NCI-H69 (cell line): ENCODE measurements around the gene DEDD2.
A peak's percentile ranks its signal among the peaks of the same experiment; 100 is the strongest.

Experiments
- DNase-seq: peaks from one replicate; lab custom pipeline; 2025; lab: John Stamatoyannopoulos, UW

Gene DEDD2

DNA sequence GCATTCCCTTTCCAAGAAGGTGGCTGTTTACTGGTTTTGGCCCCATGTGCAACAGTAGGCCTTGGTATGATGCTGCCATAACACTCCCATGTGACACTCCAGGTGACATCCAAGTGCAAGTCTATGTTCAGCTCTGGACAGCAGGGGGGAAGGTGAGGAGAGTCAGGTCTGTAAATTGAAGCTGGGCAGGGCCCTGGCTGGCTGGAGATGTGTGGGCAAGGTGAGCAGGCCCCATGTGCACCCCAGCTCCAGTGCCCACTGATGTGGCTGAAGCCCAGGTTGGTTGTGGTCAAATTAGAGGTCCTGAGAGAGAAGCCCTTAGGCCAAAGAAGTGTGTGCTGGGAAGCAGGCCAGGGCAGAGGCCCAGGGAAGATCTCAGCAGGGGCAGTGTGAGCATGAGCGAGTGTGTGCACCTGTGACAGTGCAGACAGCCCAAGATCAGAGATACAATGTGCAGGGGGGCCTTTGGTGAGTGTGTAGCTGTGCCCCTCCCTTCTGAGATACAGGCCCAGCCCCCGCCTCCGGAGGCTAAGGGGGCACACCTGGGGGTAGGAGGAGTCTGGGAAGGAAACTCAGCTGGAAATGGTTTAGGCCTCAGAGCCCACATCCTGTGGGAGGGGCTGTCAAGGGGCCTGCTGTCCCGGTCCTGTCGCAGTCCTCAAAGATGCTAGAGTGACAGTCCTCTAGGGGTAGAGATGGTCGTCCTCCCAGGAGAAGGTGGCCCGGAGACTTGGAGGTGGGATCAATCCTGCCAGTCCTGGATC is 18.6 kb downstream of the DEDD2 start:
- no peak for DNase-seq

DNA sequence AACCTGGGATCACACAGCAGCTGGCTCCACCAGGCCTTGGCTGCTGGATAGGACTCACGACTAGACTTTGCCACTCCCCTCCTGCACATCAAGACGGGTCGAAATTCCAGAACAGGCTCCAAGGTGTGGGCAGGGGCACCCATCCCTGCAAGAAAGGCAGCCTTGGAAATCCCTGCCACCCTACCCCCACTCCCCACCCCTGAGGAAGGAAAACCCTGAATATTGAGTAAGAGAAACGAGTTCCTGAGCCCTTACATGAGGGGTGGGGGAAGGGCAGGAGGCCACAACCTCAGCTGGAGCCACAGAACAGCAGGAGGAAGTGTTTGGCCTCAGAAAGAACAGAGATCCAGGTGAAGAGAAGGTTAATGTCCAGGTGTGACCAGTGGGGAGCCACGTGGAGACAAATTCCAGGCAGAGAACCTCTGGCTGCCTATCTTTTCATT is 20.1 kb downstream of the DEDD2 start:
- no peak for DNase-seq

DNA sequence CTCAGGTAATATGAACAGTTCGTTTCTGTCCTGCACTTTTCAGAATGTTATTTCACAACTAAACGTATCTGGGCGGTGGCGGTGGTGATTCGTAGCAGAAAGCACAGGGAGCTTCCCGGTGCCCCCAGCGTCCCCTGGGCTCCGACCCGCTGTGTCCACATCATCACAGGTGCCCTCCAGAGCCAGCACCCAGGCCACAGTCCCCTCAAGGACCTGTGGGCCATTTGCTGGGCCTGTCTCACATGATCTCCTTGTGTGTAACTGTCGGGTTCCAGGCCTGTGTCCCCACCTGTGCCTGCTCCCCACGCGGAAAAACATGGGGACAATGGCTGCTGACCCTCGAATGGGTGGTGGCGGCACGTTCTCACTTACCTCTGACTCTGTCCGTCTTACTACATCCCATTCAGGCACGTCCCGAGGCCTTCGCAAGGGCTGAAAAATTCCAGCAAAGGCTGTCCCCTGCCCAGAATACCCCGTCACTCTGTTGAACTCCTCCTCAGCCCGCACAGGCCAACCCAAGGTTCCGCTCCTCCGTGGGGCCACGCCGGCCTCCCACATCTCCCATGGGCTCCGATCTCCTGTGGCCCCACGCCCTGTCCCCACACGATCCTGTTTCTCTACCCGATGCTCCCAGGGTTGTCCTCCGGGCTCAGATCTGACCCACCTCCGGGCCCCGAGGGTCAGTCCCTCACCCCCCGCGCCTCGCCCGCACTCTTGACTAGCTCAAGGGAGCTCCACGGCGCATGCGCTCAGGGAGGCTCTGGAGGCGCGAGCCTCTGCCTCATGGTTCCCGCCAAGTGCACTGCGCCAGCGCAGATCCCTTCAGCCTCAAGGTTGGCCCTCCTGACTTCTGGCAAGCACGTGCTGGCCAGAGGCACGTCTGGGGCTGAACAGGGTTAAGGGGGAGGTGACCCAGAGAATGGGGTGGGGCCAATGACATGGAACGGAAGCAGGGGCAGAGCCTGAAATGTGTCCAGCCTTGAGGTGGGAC is 21.2 kb downstream of the DEDD2 start:
- DNase-seq: no peak

DNA sequence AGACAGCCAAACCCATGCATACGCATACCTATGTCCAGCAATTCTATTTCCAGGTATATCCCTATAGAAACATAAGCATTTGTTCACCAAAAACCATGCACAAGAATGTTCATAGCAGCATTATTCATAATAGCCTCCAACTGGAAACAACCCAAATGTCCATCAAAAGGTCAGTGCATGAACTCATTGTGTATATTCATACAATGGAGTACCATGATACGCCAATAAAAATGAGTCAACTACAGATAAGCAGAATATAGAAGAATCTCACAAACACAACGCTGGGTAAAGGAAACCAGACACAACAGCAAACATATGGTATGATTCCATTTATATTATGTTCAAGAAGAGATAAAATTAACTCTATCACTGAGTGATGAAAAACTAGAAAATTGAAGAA is 23.8 kb downstream of the DEDD2 start:
- DNase-seq: no peak

DNA sequence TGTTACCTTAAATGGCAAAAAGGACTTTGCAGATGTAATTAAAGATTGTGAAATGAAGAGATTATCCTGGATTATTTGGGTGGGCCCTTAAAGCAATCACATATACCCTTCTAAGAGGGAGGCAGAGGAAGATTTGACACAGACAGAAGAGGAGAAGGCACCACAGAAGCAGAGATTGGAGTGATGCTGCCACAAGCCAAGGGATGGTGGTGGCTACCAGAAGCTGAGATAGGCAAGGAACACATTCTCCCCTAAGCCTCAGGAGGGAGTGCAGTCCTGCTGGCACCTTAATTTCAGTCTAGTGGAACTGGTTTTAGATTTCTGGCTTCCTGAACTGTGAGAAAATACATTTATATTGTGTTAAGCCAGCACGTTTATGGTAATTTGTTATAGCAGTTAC is 24.2 kb downstream of the DEDD2 start:
- no peak for DNase-seq

DNA sequence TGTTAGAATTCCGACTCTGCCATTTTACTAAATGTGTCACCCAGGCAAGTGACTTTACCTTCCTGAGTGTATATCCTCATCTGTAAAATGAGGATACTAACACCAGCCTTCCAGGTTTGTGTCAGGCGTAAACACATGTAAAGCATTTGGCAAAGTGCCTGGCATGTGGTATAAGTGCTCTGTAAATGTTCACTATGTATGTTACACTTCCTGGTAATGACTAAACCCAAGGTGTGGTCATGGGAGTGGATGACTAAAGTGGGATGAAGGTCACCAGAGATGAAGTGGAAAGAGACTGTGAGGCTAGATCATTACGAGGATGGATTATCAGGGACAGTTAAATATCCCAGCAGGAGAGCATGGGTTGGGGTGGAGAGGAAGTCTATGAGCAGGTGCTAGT is 25.6 kb downstream of the DEDD2 start:
- peak; percentile 84 for DNase-seq

DNA sequence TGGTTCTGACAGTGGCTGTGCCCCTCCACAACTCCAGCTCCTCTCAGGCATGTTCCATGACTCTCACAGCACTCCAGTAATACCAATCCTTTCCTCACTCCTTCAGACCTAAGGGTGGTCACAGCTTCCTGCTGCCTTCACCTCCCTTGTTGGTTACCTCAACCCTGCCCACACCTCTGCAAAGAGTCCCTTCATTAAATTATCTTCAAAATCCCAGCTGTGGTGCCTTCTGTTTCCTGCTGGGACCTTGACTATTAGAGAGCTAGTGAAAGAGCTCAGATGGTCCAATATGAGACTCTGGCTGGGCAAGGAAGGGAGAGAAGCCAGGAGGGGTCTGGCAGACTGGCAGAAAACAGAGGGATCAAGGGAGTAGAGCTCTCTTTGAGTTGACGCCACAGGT is 26.1 kb downstream of the DEDD2 start:
- peak; percentile 49 for DNase-seq

DNA sequence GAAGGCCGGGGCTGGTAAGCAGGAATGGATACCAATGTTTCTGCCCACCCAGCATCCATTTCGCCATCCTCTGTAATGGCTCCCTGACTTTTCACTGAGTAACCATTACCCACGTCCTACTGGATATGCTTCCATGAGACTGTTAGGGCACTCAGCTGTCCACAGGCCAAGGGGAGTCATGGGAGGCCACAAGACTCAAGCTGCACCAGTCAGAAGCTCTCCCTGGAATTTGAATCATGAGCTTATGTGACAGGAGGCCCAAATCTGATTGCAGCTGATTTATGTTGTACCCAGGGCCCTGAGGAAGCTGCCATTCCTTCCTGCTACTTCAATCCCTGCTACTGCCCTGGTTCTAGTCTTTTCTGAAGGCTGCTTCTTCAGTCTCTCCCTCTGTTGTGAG is 28.3 kb downstream of the DEDD2 start:
- no peak for DNase-seq

DNA sequence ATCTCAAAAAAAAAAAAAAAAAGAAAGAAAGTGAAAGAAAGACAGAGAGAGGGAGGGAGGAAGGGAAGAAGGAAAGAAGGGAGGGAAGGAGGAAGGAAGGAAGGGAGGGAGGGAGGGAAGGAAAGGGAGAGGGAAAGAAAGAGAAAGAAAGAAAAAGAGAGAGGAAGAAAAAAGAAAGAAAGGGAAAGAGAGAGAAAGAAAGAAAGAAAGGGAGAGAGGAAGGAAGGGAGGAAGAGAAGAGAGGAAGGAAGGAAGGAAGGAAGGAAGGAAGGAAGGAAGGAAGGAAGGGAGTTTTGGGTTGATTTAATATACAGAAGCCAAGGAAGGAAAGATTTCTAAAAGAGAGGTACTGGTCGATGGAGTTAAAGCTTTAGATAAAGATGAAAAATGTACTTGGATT is 28.8 kb downstream of the DEDD2 start:
- DNase-seq: no peak

DNA sequence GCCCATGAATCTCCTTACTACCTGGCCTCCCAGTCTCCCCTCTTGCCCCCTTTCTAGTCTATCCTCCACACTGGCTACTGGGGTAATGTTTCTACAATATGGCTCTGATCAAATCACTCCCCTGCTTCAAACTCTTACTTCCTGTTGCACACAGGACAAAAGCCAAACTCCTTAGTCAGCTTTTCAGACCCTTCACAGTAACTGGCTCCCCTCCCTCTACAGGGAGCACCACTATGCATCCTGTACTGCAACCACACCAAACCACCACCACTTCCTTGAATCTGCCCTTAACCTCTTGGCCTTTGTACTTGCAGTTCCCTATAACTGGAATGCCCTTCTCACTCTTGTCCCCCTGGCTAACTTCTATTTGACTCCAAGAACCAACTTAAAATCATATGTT is 32.2 kb downstream of the DEDD2 start:
- no peak for DNase-seq

DNA sequence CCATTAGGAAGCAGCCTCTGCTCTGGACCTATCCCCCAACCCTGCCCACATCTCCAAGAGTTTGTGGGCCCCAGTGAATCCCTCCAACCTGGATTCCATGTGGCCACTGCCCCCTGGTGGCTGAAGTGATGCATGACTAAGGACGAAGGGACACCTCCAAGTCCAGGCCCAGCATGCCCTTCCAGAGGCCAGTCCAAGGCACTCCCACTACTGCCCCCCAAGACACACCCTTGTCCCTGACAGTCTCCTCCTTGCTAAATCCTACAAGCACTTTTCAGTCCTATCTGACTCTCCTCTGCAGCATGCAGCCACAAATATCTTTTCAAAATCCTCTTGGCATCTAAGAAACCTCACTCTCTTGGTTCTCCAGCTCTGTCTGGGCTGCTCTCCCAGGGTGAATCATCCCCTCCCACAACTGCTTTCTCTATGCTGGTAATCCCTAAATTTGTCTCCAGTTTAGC is 33.0 kb downstream of the DEDD2 start:
- peak; percentile 81 for DNase-seq

DNA sequence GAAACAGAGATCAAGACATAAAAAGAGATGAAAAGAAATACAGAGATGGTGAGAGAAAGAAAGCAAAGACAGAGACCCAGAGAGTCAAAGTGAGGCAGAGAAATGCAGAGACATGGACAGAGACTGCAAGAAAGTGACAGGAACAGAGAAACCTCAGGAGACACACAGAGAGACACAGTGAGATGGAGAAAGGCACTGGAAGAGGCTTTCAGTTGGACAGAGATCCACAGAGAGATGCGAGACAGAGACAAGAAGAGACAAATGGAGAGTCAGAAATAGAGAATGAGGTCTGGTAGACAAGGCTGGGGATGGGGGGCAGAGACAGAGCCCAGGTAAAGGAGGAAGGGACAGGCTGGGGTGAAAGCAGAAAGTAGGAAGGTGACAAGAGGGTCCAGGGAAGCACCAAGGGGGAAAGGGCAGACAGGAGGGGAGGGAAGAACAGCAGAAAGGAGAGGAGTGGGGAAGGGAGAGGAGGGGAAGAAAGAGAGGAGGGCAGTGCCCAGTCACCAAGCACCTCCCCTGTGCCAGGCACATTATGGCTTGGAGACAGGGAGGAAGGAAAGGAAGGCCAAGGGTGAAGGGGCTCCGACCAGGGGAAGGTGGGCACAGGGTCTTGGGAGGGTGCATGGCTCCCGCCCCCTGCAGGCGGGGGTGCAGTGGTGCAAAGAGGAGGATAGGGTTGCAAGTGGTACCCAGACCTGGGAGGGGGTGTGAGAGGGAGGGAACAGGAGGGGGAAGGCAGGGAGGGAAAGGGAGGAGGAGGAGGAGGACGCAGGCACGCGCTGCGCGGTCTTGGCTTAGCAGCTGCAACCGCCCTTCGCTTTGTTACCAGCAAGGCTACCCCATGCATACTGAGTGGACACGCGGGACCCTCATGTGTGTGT is 38.4 kb downstream of the DEDD2 start:
- peak; percentile 67 for DNase-seq

DNA sequence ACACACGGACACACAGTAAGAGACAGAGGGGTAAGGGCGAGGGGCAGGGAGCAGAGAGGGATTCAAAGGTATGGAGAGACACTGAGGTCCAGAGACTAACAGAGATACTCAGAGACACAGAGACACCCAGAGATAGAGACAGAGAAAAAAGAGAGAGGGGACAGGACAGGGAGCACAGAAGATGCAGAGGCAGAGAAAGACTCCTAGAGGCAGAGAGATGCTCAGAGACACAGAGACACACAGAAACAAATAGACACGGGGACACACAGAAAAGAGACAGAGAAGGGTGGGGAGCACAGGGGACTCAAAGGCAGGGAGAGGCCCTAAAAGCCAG is 39.8 kb downstream of the DEDD2 start:
- no peak for DNase-seq

DNA sequence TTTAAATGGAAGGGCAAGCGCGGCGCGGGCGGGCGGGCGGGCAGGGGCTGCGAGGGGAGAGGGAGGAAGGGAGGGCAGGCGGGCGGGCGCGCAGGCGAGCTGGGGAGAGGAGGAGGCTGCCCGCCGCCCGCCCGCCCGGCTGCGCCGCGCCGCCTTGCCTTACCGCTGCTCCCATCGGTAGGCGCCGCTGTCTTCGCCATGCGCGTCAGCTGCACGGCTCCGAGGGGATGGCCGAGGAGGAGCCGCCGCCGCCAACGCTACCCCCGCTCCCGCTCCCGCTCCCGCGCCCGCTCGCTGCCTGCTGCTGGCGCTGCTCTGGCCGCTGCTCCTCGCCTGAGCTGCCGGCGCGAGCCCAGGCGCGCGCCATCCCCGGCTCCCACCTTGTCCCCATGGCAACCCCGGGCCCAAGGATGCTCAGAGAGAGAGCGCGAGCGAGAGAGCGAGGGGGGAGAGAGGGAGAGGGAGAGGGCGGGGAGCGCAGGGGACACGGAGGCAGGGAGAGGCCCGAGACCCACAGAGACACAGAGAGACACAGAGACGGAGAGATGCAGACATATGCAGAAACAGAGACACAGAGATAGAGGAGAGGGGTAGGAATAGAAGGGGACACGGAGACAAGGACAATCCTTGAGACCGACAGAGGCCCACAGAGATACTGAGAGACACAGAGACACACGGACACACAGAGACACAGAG is 40.3 kb downstream of the DEDD2 start:
- DNase-seq: peak; percentile 92

DNA sequence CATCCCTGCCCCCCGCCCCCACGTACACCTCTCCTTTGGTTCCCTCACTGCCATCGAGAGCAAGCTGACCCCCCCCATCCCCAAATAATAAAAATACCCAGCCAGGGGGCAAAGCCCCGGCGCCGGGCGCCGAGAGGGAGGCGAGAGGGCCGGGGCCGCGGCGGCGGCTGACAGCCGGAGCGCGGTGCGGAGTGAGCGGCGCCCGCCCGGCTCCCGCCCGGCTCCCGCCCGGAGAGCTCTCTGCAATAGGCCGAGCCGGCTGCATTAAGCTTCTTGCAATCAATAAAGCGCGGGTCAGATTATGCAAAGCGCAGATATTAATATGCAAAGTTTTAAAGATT is 40.9 kb downstream of the DEDD2 start:
- no peak for DNase-seq

DNA sequence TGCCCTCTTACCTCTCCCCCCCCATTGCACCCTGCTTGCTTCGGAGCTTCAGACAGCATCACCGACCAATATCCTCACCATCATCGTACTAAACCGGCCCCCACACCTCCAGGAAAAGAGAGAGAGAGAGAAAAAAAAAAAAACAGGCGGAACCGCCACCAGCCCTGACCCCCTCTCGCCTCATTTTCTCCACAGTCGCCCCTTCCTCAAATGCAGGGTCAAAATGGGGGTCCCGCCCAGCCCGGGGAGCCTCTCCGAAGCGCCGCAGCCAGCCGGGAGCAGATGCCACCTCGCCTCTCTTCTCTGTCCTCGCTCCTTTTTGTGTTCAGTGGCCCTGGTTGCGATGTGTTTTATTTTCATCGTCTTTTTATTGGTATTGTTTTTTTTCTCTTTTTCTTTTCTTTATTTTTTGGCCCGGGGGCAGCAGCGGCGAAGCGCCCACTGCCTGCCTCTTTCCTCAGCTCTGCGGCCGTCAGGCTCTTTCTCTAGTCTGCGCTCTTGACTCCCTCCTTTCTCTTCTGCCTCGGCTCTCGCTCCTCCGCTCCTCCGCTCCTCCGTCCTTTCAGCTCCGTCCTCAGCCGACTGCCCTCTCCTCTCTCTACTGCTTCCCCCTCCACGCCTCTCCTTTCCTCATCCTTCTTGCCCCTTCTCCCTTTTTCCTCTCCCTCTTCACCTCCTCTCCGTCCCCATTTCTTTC is 41.4 kb downstream of the DEDD2 start:
- DNase-seq: peak; percentile 68

DNA sequence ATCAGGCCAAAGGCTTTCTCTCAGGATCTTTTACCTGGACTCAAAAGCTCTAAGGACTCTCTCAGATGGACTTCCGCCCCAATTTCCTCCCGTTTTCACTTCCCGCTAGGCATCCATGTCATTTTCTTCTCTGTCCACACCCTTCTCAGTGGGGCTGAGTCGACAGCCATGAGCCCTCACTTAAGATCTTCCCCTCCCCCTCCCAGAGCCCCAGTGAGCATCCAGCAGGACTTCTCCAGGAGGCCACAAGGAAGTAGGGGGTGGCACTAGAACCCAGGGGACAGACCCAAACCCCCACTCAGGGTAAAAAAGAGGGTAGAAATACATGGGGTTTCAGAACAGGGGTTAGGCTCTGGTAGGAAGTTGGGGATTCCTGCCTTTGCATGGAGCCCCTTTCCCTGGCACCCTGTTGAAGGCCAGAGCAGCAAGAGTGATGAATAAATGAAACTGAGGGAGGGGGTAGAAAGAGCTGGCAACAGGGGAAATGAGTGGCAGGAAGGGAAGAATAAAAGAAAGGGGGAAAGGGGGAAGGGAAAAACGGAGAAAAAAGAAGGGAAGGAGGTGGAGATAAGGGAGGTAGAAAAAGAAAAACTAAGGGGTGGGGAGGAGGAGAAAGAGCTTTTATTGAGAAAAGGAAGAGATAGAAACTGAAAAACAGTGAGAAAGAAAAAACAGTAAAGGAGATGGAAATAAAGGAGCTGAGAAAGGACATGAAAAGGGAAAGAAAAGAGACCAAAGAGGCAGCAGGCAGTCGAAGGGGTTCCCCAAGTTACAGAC is 42.3 kb downstream of the DEDD2 start:
- DNase-seq: no peak

DNA sequence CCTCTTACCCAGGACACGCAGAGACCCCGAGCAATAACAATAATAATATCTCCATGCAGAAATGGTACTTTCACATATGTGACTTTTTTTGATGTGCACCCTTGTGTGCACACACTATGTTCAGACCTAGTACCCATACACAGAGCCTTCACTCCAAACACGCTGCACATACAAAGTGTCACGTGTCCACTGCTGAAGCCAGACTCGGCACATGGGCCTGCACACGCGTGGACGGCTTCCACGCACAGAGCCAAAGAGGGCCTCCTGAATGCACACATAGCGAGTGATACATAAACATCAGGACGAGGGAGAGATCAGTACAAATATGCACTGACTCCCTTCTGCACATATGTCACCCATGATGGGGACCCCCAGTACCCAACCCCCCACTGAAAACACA is 43.3 kb downstream of the DEDD2 start:
- no peak for DNase-seq

DNA sequence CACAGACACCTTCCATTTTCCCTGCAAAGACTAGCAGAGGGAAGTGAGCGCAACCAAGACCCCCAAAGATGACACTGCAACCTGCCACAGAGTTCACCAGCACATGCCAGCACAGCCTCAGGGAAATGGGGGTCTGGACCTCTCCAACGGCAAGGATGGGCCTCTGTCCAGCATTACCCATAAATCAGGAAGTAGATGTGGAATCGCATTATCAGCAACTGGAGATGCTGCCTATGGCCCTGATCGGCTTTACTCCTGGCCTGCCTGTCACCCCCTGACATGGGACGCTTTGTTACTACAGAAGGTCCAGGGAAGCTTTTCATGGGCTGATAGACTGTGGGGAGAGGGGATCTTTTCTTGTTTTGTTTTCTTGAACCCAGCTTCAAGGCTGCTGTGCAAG is 43.8 kb downstream of the DEDD2 start:
- no peak for DNase-seq

DNA sequence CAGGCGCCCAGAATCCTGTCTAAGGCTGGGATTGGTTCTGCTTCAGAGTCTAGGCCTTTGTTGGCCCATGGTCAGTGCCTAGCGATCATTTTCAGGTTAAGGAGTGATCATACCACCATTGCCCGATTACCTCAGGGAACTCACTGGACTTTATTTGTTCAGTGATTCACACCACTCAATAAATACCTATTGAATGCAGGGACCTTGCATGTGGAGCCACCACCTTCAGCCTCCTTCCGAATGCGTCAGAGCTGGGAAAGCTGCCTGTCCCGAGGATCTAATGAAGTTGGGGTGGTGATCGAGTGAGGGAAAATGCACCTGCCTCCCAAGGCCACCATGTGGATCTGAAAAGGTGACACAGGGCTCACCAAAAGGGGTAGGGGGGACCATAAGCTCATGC is 45.2 kb downstream of the DEDD2 start:
- DNase-seq: no peak
